Endothelial cell (in vitro differentiated cells): ENCODE data around the gene ARL8B. TPM values are rescaled to one million over a fixed set of nuclear protein-coding genes. Genes with fewer than 3 reads are reported as not detected.
"Not testable (repeated sequence)": the region's sequence is repeated elsewhere in the genome, so short reads cannot be mapped to it uniquely, and the experiment has no call there.

Experiments
- DNase-seq: peaks from one replicate; pipeline ENCODE4 v3.0.0; 2021; ENCODE audit warnings: low spot score
- H3K27ac Mint-ChIP-seq: one replicate; pipeline ENCODE4 v1.8.0; 2021; ENCODE audit warnings: mixed read lengths, inconsistent platforms; ENCODE audit not compliant: unreplicated experiment
- H3K27me3 Mint-ChIP-seq: one replicate; pipeline ENCODE4 v1.8.0; 2021; ENCODE audit warnings: mild to moderate bottlenecking, moderate library complexity, mixed read lengths, inconsistent platforms; ENCODE audit not compliant: unreplicated experiment
- H3K36me3 Mint-ChIP-seq: one replicate; pipeline ENCODE4 v1.8.0; 2021; ENCODE audit warnings: mild to moderate bottlenecking, low read depth, mixed read lengths, inconsistent platforms; ENCODE audit not compliant: unreplicated experiment
- H3K4me1 Mint-ChIP-seq: one replicate; pipeline ENCODE4 v1.8.0; 2021; ENCODE audit warnings: mild to moderate bottlenecking, mixed read lengths, inconsistent platforms; ENCODE audit not compliant: unreplicated experiment
- H3K4me3 Mint-ChIP-seq: one replicate; pipeline ENCODE4 v1.8.0; 2021; ENCODE audit warnings: mild to moderate bottlenecking, mixed read lengths, inconsistent platforms; ENCODE audit not compliant: unreplicated experiment
- H3K9me3 Mint-ChIP-seq: one replicate; pipeline ENCODE4 v1.8.0; 2021; ENCODE audit warnings: mixed read lengths, inconsistent platforms; ENCODE audit not compliant: unreplicated experiment
- total RNA-seq: library from RNA; stranded (reverse); fragmentation: NEBNext Ultra II Directional; extraction: Animal tissue kit (Norgen Biotek cat#: 25700); gene quantifications from one replicate; pipeline ENCODE4 v1.2.1, GENCODE V29; 2021; ENCODE audit not compliant: unreplicated experiment
- TF ChIP-seq, protein P1 (sequence below): fragments of 200-600 bp; sonication (generic); IDR thresholded peaks from one replicate; pipeline ENCODE4 v1.5.0; 2021; ENCODE audit warnings: antibody characterized with exemption; ENCODE audit not compliant: unreplicated experiment

Gene ARL8B
- total RNA-seq, 1 donor from 2014 or later: 34.4 TPM

DNA sequence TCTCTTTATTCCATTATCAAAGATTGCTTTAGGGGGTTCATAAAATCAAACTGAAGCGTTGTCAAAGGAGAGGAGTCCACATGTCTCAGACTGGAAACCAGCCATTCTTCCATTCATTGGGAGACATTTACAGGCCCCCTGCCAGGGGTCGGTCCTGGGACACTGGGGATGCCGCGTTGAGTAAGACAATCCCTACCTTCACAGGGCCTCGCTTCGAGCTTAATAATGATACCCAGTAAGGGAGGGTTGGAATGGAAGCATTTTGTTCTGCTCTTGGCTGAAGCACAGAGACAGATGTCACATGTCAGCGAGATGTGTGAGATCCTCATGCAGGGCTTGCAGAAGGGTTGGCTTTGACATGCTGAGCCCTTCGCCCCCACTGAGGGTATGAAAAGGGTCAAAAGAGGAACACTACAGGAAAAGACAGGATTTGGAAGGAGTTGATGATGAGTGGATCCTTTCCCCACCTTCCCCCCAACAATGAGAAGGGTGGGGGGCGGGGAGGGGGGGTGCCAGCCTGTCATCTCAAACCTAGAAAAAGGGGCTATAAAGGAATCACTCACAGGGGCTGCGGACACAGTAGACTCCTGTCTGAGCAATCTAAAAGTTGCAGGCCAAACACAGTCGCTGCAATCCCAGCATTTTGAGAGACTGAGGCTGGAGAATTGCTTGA lies 25.6 kb upstream of the ARL8B start:
- peaks cover 8% of the 10 kb centered on the region for H3K4me1 Mint-ChIP-seq
- H3K36me3 Mint-ChIP-seq: no peaks in the 10 kb centered on the region
- H3K9me3 Mint-ChIP-seq: no peaks in the 10 kb centered on the region
- H3K4me3 Mint-ChIP-seq: no peak overlapping the region
- DNase-seq: no peak
- H3K27me3 Mint-ChIP-seq: peaks cover 9% of the 10 kb centered on the region
- H3K27ac Mint-ChIP-seq: no peak overlapping the region
- TF ChIP-seq, protein P1, sequence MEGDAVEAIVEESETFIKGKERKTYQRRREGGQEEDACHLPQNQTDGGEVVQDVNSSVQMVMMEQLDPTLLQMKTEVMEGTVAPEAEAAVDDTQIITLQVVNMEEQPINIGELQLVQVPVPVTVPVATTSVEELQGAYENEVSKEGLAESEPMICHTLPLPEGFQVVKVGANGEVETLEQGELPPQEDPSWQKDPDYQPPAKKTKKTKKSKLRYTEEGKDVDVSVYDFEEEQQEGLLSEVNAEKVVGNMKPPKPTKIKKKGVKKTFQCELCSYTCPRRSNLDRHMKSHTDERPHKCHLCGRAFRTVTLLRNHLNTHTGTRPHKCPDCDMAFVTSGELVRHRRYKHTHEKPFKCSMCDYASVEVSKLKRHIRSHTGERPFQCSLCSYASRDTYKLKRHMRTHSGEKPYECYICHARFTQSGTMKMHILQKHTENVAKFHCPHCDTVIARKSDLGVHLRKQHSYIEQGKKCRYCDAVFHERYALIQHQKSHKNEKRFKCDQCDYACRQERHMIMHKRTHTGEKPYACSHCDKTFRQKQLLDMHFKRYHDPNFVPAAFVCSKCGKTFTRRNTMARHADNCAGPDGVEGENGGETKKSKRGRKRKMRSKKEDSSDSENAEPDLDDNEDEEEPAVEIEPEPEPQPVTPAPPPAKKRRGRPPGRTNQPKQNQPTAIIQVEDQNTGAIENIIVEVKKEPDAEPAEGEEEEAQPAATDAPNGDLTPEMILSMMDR: peak; percentile 0

DNA sequence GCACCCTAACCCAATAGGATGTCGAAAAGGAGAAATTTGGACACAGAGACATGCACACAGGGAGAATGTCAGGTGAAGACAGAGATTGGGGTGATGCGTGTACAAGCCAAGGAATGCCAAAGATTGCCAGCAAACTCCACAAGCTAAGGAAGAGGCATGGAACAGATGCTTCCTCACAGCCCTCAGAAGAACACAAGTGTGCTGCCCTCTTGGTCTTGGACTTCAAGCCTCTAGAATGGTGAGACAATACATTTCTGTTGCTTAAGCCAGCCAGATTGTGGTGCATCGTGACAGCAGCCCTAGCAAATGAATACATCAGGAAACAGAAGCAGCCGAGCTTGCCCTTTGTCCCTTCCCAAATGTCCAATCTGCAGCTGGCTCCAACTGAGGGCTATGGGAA lies 23.7 kb upstream of the ARL8B start:
- Mint-ChIP-seq H3K27ac (no peak overlapping the region), H3K4me1 (peaks cover 4% of the 10 kb centered on the region), H3K27me3 (peaks cover 9% of the 10 kb centered on the region), H3K36me3 (no peaks in the 10 kb centered on the region), H3K4me3 (no peak overlapping the region), H3K9me3 (no peaks in the 10 kb centered on the region)
- DNase-seq: no peak
- TF ChIP-seq, protein P1: no peak

DNA sequence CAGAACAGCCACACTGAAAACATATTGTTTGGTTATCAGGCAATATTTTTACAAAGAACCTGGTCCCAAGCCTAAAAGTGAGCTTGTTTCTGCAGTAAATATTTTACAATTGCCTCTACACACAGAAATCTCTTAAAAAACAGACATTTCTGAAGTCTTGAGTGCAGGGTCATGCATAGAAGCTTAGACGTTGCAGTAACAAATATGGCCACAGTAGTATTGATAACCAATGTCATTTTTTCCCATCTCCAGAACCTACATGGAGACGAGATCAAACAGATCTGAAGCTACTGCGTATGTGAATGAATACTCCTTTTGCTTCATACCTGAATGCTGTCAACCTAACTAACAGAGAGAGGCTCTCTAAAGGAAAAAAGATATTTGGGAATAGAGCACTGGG lies 19.6 kb upstream of the ARL8B start:
- Mint-ChIP-seq H3K36me3 (no peaks in the 10 kb centered on the region), H3K4me1 (peaks cover 4% of the 10 kb centered on the region), H3K4me3 (no peak overlapping the region), H3K27ac (no peak overlapping the region), H3K27me3 (peaks cover 7% of the 10 kb centered on the region), H3K9me3 (no peaks in the 10 kb centered on the region)
- TF ChIP-seq, protein P1: no peak
- DNase-seq: no peak

- TF ChIP-seq, protein P1: no peak
- peaks cover 2% of the 10 kb centered on the region for H3K4me1 Mint-ChIP-seq
- no peak for DNase-seq
- peaks cover 3% of the 10 kb centered on the region for H3K27me3 Mint-ChIP-seq
- no peak overlapping the region for H3K27ac Mint-ChIP-seq
- H3K4me3 Mint-ChIP-seq: no peak overlapping the region
- no peaks in the 10 kb centered on the region for H3K9me3 Mint-ChIP-seq
- H3K36me3 Mint-ChIP-seq: no peaks in the 10 kb centered on the region
Measured at GRCh38 chr3:5103743-5104142, 18.3 kb upstream of the ARL8B start.

DNA sequence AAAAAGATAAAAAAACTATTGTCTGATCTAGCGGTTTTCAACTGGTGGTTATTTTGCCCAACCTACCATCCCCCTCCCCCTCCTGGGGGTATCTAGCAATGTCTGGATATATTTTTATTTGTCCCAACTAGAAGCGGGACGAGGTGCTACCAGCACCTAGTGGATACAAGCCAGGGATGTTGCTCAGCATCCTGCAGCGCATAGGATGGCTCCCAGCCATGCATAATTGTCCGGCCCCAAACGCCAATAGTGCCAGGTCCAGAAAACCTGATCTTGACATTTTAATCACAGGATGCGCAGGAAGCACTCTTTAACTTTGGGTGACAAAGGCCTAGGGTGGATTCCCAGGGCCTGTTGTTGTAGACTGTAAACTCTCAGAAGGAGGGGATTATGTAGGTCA lies 17.0 kb upstream of the ARL8B start:
- no peaks in the 10 kb centered on the region for H3K36me3 Mint-ChIP-seq
- H3K4me1 Mint-ChIP-seq: no peaks in the 10 kb centered on the region
- no peak overlapping the region for H3K4me3 Mint-ChIP-seq
- no peak for DNase-seq
- TF ChIP-seq, protein P1: no peak
- no peaks in the 10 kb centered on the region for H3K9me3 Mint-ChIP-seq
- no peak overlapping the region for H3K27ac Mint-ChIP-seq
- no peaks in the 10 kb centered on the region for H3K27me3 Mint-ChIP-seq

GRCh38 chr3:5106371-5106770 lies 15.7 kb upstream of the ARL8B start:
- not testable (repeated sequence) for H3K27me3 Mint-ChIP-seq, H3K4me3 Mint-ChIP-seq, H3K9me3 Mint-ChIP-seq, H3K4me1 Mint-ChIP-seq, DNase-seq, H3K27ac Mint-ChIP-seq, H3K36me3 Mint-ChIP-seq

DNA sequence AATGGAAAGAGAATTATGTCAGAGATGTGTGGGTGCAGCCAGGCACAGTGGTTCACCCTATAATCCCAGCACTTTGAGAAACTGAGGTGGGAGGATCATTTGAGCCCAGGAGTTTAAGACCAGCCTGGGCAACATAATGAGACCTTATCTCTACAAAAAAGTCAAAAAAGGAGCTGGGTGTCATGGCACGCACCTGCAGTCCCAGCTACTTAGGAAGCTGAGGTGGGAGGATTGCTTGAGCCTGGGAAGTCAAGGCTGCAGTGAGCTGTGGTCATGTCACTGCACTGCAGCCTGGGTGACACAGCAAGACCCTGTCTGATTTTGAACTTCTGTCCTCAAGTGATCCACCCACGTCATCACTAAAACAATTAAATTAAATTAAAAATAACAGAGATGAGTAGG lies 15.2 kb upstream of the ARL8B start:
- H3K27me3 Mint-ChIP-seq, H3K36me3 Mint-ChIP-seq, H3K27ac Mint-ChIP-seq, H3K9me3 Mint-ChIP-seq, H3K4me1 Mint-ChIP-seq, DNase-seq, H3K4me3 Mint-ChIP-seq: not testable (repeated sequence)
